HepG2 (cell line): ENCODE results near the gene NUBPL. TPM values are rescaled to one million over a fixed set of nuclear protein-coding genes. Genes with fewer than 3 reads are reported as not detected.

Experiments used
- ATAC-seq: fragments of 200-7000 bp; cut with Tn5 transposase; 3 replicates; pipeline ENCODE4 v1.9.1; 2020; ENCODE audit warnings: mild to moderate bottlenecking, moderate library complexity
- BruUV-seq: library from RNA; stranded (reverse); fragments of 400-500 nt; replicated peaks from 2 replicates; lab custom pipeline; 2021; lab: Mats Ljungman, UMichigan
- CTCF ChIA-PET: fragments of 300-600 bp; formaldehyde crosslinking; extraction: SDS; loops from one replicate; lab custom pipeline; 2021; ENCODE audit warnings: low total read pairs, inconsistent platforms, low intra/inter-chr PET ratio; lab: Yijun Ruan, JAX
- POLR2A ChIA-PET: fragments of 350-600 bp; sonication (Branson Sonifier 250); formaldehyde crosslinking; loops from one replicate; lab custom pipeline; 2020; ENCODE audit warnings: antibody characterized with exemption, inconsistent platforms; lab: Yijun Ruan, JAX
- DNase-seq: peaks from one replicate; pipeline ENCODE4 v3.0.0-alpha.2; 2015; ENCODE audit warnings: low spot score
- FAIRE-seq: peaks from 3 replicates; lab custom pipeline; 2011; peaks lifted over from hg19 to GRCh38; lab: Jason Lieb, UNC
- H2AFZ ChIP-seq: one replicate; pipeline ENCODE4 v1.6.1; 2011; ENCODE audit warnings: low read length, inconsistent platforms
- H3K27ac ChIP-seq: fragments of 300-600 bp; 3 replicates; pipeline ENCODE4 v1.8.0; 2011; ENCODE audit warnings: mixed run types, mild to moderate bottlenecking, mixed read lengths, low read length, inconsistent platforms; ENCODE audit not compliant: insufficient read depth; ENCODE audit errors: extremely low read length
- H3K27me3 ChIP-seq, 2 experiments: fragments of 200-600 bp in 1 of 2; 2 replicates in 1 of 2; 3 replicates in 1 of 2; pipeline versions ENCODE4 v1.6.0 to v1.8.0; 2011; ENCODE audit warnings: low read length in 2 of 2, mild to moderate bottlenecking in 2 of 2, moderate library complexity in 2 of 2, inconsistent platforms in 1 of 2; ENCODE audit not compliant: insufficient read depth in 2 of 2, control insufficient read depth in 1 of 2
- H3K36me3 ChIP-seq, 2 experiments: fragments of 200-600 bp in 1 of 2; replicated peaks in 1 of 2; 2 replicates in 1 of 2; 3 replicates in 1 of 2; pipeline versions ENCODE4 v1.5.1 to v1.8.0; 2011; ENCODE audit warnings: low read length in 2 of 2, inconsistent platforms in 1 of 2; ENCODE audit not compliant: insufficient read depth in 2 of 2, control insufficient read depth in 1 of 2
- H3K4me1 ChIP-seq: 2 replicates; pipeline ENCODE4 v1.5.1; 2012; ENCODE audit warnings: low read length, inconsistent platforms; ENCODE audit not compliant: insufficient read depth
- H3K4me2 ChIP-seq: 2 replicates; pipeline ENCODE4 v1.6.0; 2011; ENCODE audit warnings: low read depth, low read length, inconsistent platforms
- H3K4me3 ChIP-seq, 3 experiments: fragments of 200-600 bp in 1 of 3; sonication (generic), shearing (Covaris generic) in 1 of 3; replicated peaks in 1 of 3; 2 replicates each; pipeline ENCODE4 v1.5.1; 2011 to 2016; ENCODE audit warnings: low read length in 3 of 3, inconsistent platforms in 2 of 3, low read depth in 2 of 3, mild to moderate bottlenecking in 2 of 3, control low read depth in 1 of 3, mixed read lengths in 1 of 3; ENCODE audit not compliant: insufficient read depth in 1 of 3
- H3K79me2 ChIP-seq: one replicate; pipeline ENCODE4 v1.6.1; 2011; ENCODE audit warnings: low read length, inconsistent platforms; ENCODE audit not compliant: insufficient read depth
- H3K9ac ChIP-seq: 2 replicates; pipeline ENCODE4 v1.6.0; 2011; ENCODE audit warnings: mild to moderate bottlenecking, low read depth, low read length, inconsistent platforms; ENCODE audit not compliant: insufficient read depth
- H3K9me3 ChIP-seq: 2 replicates; pipeline ENCODE4 v1.5.1; 2012; ENCODE audit warnings: mild to moderate bottlenecking, low read length
- H4K20me1 ChIP-seq: 2 replicates; pipeline ENCODE4 v1.6.0; 2011; ENCODE audit warnings: inconsistent platforms, mild to moderate bottlenecking, low read length, moderate library complexity; ENCODE audit not compliant: insufficient read depth
- HIVEP1 ChIP-seq: sonication (generic); formaldehyde crosslinking; IDR thresholded peaks from 2 replicates; pipeline ENCODE4 v1.4.0; 2020; ENCODE audit warnings: mild to moderate bottlenecking, missing genetic modification reagents
- KLF13 ChIP-seq: sonication (generic); formaldehyde crosslinking; IDR thresholded peaks from 2 replicates; pipeline ENCODE4 v1.4.0; 2020; ENCODE audit warnings: mild to moderate bottlenecking, missing genetic modification reagents
- SATB2 ChIP-seq: sonication (generic); formaldehyde crosslinking; IDR thresholded peaks from 2 replicates; pipeline ENCODE4 v1.5.0; 2020; ENCODE audit warnings: missing genetic modification reagents
- TCF7 ChIP-seq: sonication (generic); IDR thresholded peaks from 2 replicates; pipeline ENCODE4 v1.6.1; 2016; ENCODE audit warnings: antibody characterized with exemption, low read depth
- ZKSCAN5 ChIP-seq: sonication (generic); formaldehyde crosslinking; IDR thresholded peaks from 2 replicates; pipeline ENCODE4 v1.5.1; 2020; ENCODE audit warnings: mild to moderate bottlenecking, missing genetic modification reagents
- ZNF263 ChIP-seq: sonication (generic); formaldehyde crosslinking; IDR thresholded peaks from 2 replicates; pipeline ENCODE4 v1.4.0; 2020; ENCODE audit warnings: missing genetic modification reagents
- ZNF468 ChIP-seq: sonication (generic); formaldehyde crosslinking; IDR thresholded peaks from 2 replicates; pipeline ENCODE4 v1.8.0; 2022; ENCODE audit warnings: mild to moderate bottlenecking, moderate library complexity, missing genetic modification reagents
- WGBS: methylation state at CpG from one replicate; pipeline ENCODE4 v1.1.6; 2017; ENCODE audit warnings: low lambda C conversion rate; 5-methylcytosine and 5-hydroxymethylcytosine counted together
- in situ Hi-C: cut with HindIII; loops from 2 replicates; pipeline ENCODE4 v1.10.0; 2017; ENCODE audit warnings: low pct_unique_long_range_greater_than_20kb; ENCODE audit not compliant: extremely low pct_ligation_motif_present
- intact Hi-C: fragments of 100-400 bp; cut with micrococcal nuclease; formaldehyde crosslinking; loops from one replicate; pipeline ENCODE4 v1.10.0; 2022; ENCODE audit not compliant: unreplicated experiment
- polyA plus RNA-seq, 8 experiments: library from polyadenylated mRNA; depleted of rRNA in 3 of 8; stranded (reverse) in 7 of 8; unstranded in 1 of 8; fragments of >200 nt; fragmentation: Illumina TruSeq in 4 of 8; extraction: Trizol in 4 of 8; gene quantifications; 2 replicates each; pipeline versions ENCODE4 v1.2.1 to v1.2.3, GENCODE V29; 2011 to 2016; ENCODE audit warnings: low read depth in 4 of 8, missing spikeins in 1 of 8, mixed read lengths in 1 of 8; ENCODE audit not compliant: insufficient read depth in 1 of 8
- total RNA-seq, 5 experiments: library from RNA; depleted of rRNA; stranded (reverse); fragments of >200 nt; fragmentation: Illumina TruSeq; extraction: Trizol; gene quantifications; 2 replicates each; pipeline ENCODE4 v1.2.3, GENCODE V29; 2016; ENCODE audit warnings: low read depth in 1 of 5
- TF ChIP-seq, protein P1 (sequence below): fragments of 450-650 bp; IDR thresholded peaks from 2 replicates; pipeline ENCODE4 v1.6.1; 2017; ENCODE audit warnings: mild to moderate bottlenecking

NUBPL gene
- total and polyA plus RNA-seq, 2 of the 13 experiments (the other 11 are each of a cell fraction or from before 2014, with no cell fraction given) = 21.3 to 44.1 TPM

- Histone ChIP-seq H3K36me3 (peaks cover 3 to 7% of the 10 kb centered on the region in 2 experiments; a peak in 2 of 5 replicates), H3K4me2 (no peak overlapping the region), H3K4me1 (no peaks in the 10 kb centered on the region), H3K9me3 (peaks cover 8% of the 10 kb centered on the region), H3K27me3 (no peaks in the 10 kb centered on the region), H2AFZ (no peak overlapping the region), H3K9ac (no peak overlapping the region)
- CTCF ChIA-PET = no interaction called here
- in situ Hi-C loops = no loop called here
- TF ChIP-seq KLF13 (CRISPR knock-in tag) = no peak
- 0 out of 2 replicates have a peak, but pooled peaks have one; percentile 9 for TF ChIP-seq TCF7
- TF ChIP-seq, all 625 proteins: peak for 1
- ATAC-seq (no peak), DNase-seq (no peak), FAIRE-seq (no peak)
- no peak overlapping the region for H3K4me3 ChIP-seq
- H4K20me1 ChIP-seq = no peaks in the 10 kb centered on the region
- whole genome bisulfite sequencing = 98% methylated on average over 2 of the region's 2 CpGs
- no peak overlapping the region for H3K27ac ChIP-seq
- H3K79me2 ChIP-seq = no peaks in the 10 kb centered on the region
- BruUV-seq = no TSS peak
- intact Hi-C loops = no loop called here
- POLR2A ChIA-PET = no interaction called here
Measured at GRCh38 chr14:31702130-31702529, 140.9 kb downstream of the NUBPL start.

- FAIRE-seq (no peak), ATAC-seq (no peak), DNase-seq (no peak)
- Histone ChIP-seq H3K9me3 (peaks cover 8% of the 10 kb centered on the region), H3K4me2 (no peak overlapping the region), H3K27me3 (no peaks in the 10 kb centered on the region), H3K4me3 (no peak overlapping the region), H3K27ac (no peak overlapping the region), H3K36me3 (peaks cover 3 to 7% of the 10 kb centered on the region in 2 experiments; a peak in 2 of 5 replicates), H3K79me2 (no peaks in the 10 kb centered on the region), H4K20me1 (no peaks in the 10 kb centered on the region), H3K9ac (no peak overlapping the region), H3K4me1 (no peaks in the 10 kb centered on the region), H2AFZ (no peak overlapping the region)
- in situ Hi-C loops (no loop called here), intact Hi-C loops (no loop called here)
- CTCF ChIA-PET = no interaction called here
- POLR2A ChIA-PET = no interaction called here
- BruUV-seq = no TSS peak
- TF ChIP-seq ZKSCAN5 (CRISPR knock-in tag) (no peak), HIVEP1 (CRISPR knock-in tag) (no peak), ZNF468 (CRISPR knock-in tag) (no peak), ZNF263 (CRISPR knock-in tag) (no peak), SATB2 (CRISPR knock-in tag) (no peak)
- TF ChIP-seq, protein P1, sequence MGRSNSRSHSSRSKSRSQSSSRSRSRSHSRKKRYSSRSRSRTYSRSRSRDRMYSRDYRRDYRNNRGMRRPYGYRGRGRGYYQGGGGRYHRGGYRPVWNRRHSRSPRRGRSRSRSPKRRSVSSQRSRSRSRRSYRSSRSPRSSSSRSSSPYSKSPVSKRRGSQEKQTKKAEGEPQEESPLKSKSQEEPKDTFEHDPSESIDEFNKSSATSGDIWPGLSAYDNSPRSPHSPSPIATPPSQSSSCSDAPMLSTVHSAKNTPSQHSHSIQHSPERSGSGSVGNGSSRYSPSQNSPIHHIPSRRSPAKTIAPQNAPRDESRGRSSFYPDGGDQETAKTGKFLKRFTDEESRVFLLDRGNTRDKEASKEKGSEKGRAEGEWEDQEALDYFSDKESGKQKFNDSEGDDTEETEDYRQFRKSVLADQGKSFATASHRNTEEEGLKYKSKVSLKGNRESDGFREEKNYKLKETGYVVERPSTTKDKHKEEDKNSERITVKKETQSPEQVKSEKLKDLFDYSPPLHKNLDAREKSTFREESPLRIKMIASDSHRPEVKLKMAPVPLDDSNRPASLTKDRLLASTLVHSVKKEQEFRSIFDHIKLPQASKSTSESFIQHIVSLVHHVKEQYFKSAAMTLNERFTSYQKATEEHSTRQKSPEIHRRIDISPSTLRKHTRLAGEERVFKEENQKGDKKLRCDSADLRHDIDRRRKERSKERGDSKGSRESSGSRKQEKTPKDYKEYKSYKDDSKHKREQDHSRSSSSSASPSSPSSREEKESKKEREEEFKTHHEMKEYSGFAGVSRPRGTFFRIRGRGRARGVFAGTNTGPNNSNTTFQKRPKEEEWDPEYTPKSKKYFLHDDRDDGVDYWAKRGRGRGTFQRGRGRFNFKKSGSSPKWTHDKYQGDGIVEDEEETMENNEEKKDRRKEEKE = no peak
- WGBS = 79% methylated on average over 2 of the region's 2 CpGs
Measured at GRCh38 chr14:31703056-31703455, 141.9 kb downstream of the NUBPL start.
